Liver (tissue), 9 donors: Measurements from ENCODE around the gene PARD3B. TPM values are rescaled to one million over a fixed set of nuclear protein-coding genes. Genes with fewer than 3 reads are reported as not detected.

ENCODE experiments used
- DNase-seq: peaks from one replicate; pipeline ENCODE4 v3.0.0-alpha.2; 2017; ENCODE audit warnings: low spot score
- H3K27ac ChIP-seq, 2 donors: one replicate each; pipeline ENCODE4 v1.7.0; 2013; ENCODE audit warnings: inconsistent platforms in 2 of 2, low read length in 2 of 2, control low read depth in 1 of 2, low read depth in 1 of 2, mild to moderate bottlenecking in 1 of 2
- H3K27me3 ChIP-seq, 4 donors: one replicate each; pipeline versions ENCODE4 v1.6.1 to v1.7.0; 2013; ENCODE audit warnings: low read length in 3 of 4, inconsistent platforms in 1 of 4, mild to moderate bottlenecking in 1 of 4, moderate library complexity in 1 of 4; ENCODE audit not compliant: control insufficient read depth in 4 of 4, insufficient read depth in 4 of 4
- H3K36me3 ChIP-seq, 4 donors: one replicate each; pipeline versions ENCODE4 v1.6.1 to v1.7.0; 2013; ENCODE audit warnings: low read length in 3 of 4, mild to moderate bottlenecking in 3 of 4, low read depth in 1 of 4, moderate library complexity in 1 of 4; ENCODE audit not compliant: control insufficient read depth in 4 of 4, insufficient read depth in 3 of 4
- H3K4me1 ChIP-seq, 4 donors: one replicate each; pipeline versions ENCODE4 v1.6.1 to v1.7.0; 2013; ENCODE audit warnings: low read length in 3 of 4, mild to moderate bottlenecking in 3 of 4, moderate library complexity in 1 of 4; ENCODE audit not compliant: control insufficient read depth in 4 of 4, insufficient read depth in 4 of 4
- H3K4me3 ChIP-seq, 3 donors: one replicate each; pipeline versions ENCODE4 v1.6.1 to v1.7.0; 2013; ENCODE audit warnings: low read length in 3 of 3, control low read depth in 1 of 3, low read depth in 1 of 3, mild to moderate bottlenecking in 1 of 3
- H3K9ac ChIP-seq, 2 donors: one replicate each; pipeline ENCODE4 v1.7.0; 2013; ENCODE audit warnings: low read length in 2 of 2, mild to moderate bottlenecking in 2 of 2, moderate library complexity in 2 of 2, control low read depth in 1 of 2, low read depth in 1 of 2
- H3K9me3 ChIP-seq, 4 donors: one replicate each; pipeline versions ENCODE4 v1.6.1 to v1.7.0; 2013; ENCODE audit warnings: low read length in 3 of 4; ENCODE audit not compliant: control insufficient read depth in 4 of 4
- EGR1 ChIP-seq, 2 donors: IDR thresholded peaks; 2 replicates each; pipeline ENCODE4 v1.6.1; 2016 to 2018; ENCODE audit warnings: antibody characterized with exemption in 2 of 2, low read depth in 2 of 2
- FOXA1 ChIP-seq: IDR thresholded peaks from 2 replicates; pipeline ENCODE4 v1.6.1; 2016; ENCODE audit warnings: antibody characterized with exemption
- FOXA2 ChIP-seq: IDR thresholded peaks from 2 replicates; pipeline ENCODE4 v1.6.1; 2016; ENCODE audit warnings: antibody characterized with exemption
- GABPA ChIP-seq, 2 donors: IDR thresholded peaks in 1 of 2; conservative IDR thresholded peaks in 1 of 2; 2 replicates each; pipeline ENCODE4 v1.6.1; 2016; ENCODE audit warnings: antibody characterized with exemption in 2 of 2, mild to moderate bottlenecking in 1 of 2, moderate library complexity in 1 of 2
- HNF4A ChIP-seq, 2 donors: conservative IDR thresholded peaks; 2 replicates each; pipeline ENCODE4 v1.6.1; 2016; ENCODE audit warnings: antibody characterized with exemption in 2 of 2, mild to moderate bottlenecking in 2 of 2
- HNF4G ChIP-seq: IDR thresholded peaks from 2 replicates; pipeline ENCODE4 v1.6.1; 2016; ENCODE audit warnings: antibody characterized with exemption
- JUND ChIP-seq, 2 donors: IDR thresholded peaks; 2 replicates each; pipeline ENCODE4 v1.6.1; 2016; ENCODE audit warnings: antibody characterized with exemption in 2 of 2
- NR2F2 ChIP-seq: IDR thresholded peaks from 2 replicates; pipeline ENCODE4 v1.6.1; 2016; ENCODE audit warnings: antibody characterized with exemption
- RAD21 ChIP-seq, 2 donors: IDR thresholded peaks; 2 replicates each; pipeline ENCODE4 v1.6.1; 2016; ENCODE audit warnings: antibody characterized with exemption in 2 of 2, mild to moderate bottlenecking in 2 of 2
- RXRA ChIP-seq, 2 donors: IDR thresholded peaks; 2 replicates each; pipeline ENCODE4 v1.6.1; 2017 to 2018; ENCODE audit warnings: antibody characterized with exemption in 2 of 2, mild to moderate bottlenecking in 1 of 2
- SP1 ChIP-seq: IDR thresholded peaks from 2 replicates; pipeline ENCODE4 v1.6.1; 2018; ENCODE audit warnings: antibody characterized with exemption, mild to moderate bottlenecking
- TAF1 ChIP-seq: conservative IDR thresholded peaks from 2 replicates; pipeline ENCODE4 v1.6.1; 2016; ENCODE audit warnings: antibody characterized with exemption, mild to moderate bottlenecking
- YY1 ChIP-seq: IDR thresholded peaks from 2 replicates; pipeline ENCODE4 v1.6.1; 2016; ENCODE audit warnings: antibody characterized with exemption, mild to moderate bottlenecking
- WGBS: extraction: QIAGEN DNeasy Blood & Tissue Kit; methylation state at CpG from one replicate; pipeline ENCODE4 v1.1.7; 2013; 5-methylcytosine and 5-hydroxymethylcytosine counted together
- polyA plus RNA-seq, 2 donors: library from polyadenylated mRNA; stranded (reverse) in 1 of 2; unstranded in 1 of 2; fragments of 200-250 nt in 1 of 2; fragments of >200 nt in 1 of 2; fragmentation: Nextera tagmentation in 1 of 2; extraction: Ambion mirVana in 1 of 2; gene quantifications; one replicate each; pipeline versions ENCODE4 v1.2.1 to v1.2.3, GENCODE V29; 2013 to 2015
- total RNA-seq, 2 donors: library from RNA; depleted of rRNA; stranded (reverse); fragments of >200 nt; gene quantifications; one replicate each; pipeline ENCODE4 v1.2.3, GENCODE V29; 2014
- TF ChIP-seq, protein P1 (sequence below): IDR thresholded peaks from 2 replicates; pipeline ENCODE4 v1.6.1; 2016; ENCODE audit warnings: antibody characterized with exemption
- TF ChIP-seq, protein P2 (sequence below): IDR thresholded peaks from 2 replicates; pipeline ENCODE4 v1.6.1; 2016; ENCODE audit warnings: antibody characterized with exemption, mild to moderate bottlenecking
- TF ChIP-seq, protein P3 (sequence below): IDR thresholded peaks from 2 replicates; pipeline ENCODE4 v1.6.1; 2016; ENCODE audit warnings: antibody characterized with exemption
- TF ChIP-seq, protein P4 (sequence below): fragments of 150-350 bp; IDR thresholded peaks from 2 replicates; pipeline ENCODE4 v1.5.1; 2017; ENCODE audit warnings: improper control_type of control experiment, low read depth, low read length; ENCODE audit not compliant: missing input control
- TF ChIP-seq, protein P5 (sequence below): IDR thresholded peaks from 2 replicates; pipeline ENCODE4 v1.6.1; 2016; ENCODE audit warnings: antibody characterized with exemption
- donor health status: healthy.
- donor health status: healthy.
- donor health status: healthy.
- donor health status: healthy.
- donor health status: healthy.

The PARD3B gene
- total and polyA plus RNA-seq, 4 donors: 1.1 to 10.3 (median 3.7) TPM

- H3K9me3 ChIP-seq: no peaks in the 10 kb centered on the region
- no peak overlapping the region for H3K27ac ChIP-seq
- H3K36me3 ChIP-seq: no peaks in the 10 kb centered on the region
- DNase-seq: no peak
- TF ChIP-seq NR2F2 (no peak), HNF4A (conservative IDR thresholded peaks at IDR 0.05) (no peak), YY1 (no peak), JUND (IDR thresholded peaks at IDR 0.05) (no peak), HNF4G (no peak), FOXA2 (no peak), EGR1 (IDR thresholded peaks at IDR 0.05; ENCODE audit: low read depth in 2 of 2) (no peak), SP1 (no peak), FOXA1 (no peak), GABPA (IDR thresholded peaks at IDR 0.05 in 1 of 2, conservative IDR thresholded peaks at IDR 0.05 in 1 of 2) (no peak), RXRA (IDR thresholded peaks at IDR 0.05) (no peak), RAD21 (IDR thresholded peaks at IDR 0.05) (no peak), TAF1 (no peak)
- TF ChIP-seq, protein P1, sequence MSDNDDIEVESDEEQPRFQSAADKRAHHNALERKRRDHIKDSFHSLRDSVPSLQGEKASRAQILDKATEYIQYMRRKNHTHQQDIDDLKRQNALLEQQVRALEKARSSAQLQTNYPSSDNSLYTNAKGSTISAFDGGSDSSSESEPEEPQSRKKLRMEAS: no peak
- TF ChIP-seq, protein P2, sequence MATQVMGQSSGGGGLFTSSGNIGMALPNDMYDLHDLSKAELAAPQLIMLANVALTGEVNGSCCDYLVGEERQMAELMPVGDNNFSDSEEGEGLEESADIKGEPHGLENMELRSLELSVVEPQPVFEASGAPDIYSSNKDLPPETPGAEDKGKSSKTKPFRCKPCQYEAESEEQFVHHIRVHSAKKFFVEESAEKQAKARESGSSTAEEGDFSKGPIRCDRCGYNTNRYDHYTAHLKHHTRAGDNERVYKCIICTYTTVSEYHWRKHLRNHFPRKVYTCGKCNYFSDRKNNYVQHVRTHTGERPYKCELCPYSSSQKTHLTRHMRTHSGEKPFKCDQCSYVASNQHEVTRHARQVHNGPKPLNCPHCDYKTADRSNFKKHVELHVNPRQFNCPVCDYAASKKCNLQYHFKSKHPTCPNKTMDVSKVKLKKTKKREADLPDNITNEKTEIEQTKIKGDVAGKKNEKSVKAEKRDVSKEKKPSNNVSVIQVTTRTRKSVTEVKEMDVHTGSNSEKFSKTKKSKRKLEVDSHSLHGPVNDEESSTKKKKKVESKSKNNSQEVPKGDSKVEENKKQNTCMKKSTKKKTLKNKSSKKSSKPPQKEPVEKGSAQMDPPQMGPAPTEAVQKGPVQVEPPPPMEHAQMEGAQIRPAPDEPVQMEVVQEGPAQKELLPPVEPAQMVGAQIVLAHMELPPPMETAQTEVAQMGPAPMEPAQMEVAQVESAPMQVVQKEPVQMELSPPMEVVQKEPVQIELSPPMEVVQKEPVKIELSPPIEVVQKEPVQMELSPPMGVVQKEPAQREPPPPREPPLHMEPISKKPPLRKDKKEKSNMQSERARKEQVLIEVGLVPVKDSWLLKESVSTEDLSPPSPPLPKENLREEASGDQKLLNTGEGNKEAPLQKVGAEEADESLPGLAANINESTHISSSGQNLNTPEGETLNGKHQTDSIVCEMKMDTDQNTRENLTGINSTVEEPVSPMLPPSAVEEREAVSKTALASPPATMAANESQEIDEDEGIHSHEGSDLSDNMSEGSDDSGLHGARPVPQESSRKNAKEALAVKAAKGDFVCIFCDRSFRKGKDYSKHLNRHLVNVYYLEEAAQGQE: no peak
- TF ChIP-seq, protein P3, sequence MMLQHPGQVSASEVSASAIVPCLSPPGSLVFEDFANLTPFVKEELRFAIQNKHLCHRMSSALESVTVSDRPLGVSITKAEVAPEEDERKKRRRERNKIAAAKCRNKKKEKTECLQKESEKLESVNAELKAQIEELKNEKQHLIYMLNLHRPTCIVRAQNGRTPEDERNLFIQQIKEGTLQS: no peak
- TF ChIP-seq, protein P4, sequence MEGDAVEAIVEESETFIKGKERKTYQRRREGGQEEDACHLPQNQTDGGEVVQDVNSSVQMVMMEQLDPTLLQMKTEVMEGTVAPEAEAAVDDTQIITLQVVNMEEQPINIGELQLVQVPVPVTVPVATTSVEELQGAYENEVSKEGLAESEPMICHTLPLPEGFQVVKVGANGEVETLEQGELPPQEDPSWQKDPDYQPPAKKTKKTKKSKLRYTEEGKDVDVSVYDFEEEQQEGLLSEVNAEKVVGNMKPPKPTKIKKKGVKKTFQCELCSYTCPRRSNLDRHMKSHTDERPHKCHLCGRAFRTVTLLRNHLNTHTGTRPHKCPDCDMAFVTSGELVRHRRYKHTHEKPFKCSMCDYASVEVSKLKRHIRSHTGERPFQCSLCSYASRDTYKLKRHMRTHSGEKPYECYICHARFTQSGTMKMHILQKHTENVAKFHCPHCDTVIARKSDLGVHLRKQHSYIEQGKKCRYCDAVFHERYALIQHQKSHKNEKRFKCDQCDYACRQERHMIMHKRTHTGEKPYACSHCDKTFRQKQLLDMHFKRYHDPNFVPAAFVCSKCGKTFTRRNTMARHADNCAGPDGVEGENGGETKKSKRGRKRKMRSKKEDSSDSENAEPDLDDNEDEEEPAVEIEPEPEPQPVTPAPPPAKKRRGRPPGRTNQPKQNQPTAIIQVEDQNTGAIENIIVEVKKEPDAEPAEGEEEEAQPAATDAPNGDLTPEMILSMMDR: no peak
- TF ChIP-seq, protein P5, sequence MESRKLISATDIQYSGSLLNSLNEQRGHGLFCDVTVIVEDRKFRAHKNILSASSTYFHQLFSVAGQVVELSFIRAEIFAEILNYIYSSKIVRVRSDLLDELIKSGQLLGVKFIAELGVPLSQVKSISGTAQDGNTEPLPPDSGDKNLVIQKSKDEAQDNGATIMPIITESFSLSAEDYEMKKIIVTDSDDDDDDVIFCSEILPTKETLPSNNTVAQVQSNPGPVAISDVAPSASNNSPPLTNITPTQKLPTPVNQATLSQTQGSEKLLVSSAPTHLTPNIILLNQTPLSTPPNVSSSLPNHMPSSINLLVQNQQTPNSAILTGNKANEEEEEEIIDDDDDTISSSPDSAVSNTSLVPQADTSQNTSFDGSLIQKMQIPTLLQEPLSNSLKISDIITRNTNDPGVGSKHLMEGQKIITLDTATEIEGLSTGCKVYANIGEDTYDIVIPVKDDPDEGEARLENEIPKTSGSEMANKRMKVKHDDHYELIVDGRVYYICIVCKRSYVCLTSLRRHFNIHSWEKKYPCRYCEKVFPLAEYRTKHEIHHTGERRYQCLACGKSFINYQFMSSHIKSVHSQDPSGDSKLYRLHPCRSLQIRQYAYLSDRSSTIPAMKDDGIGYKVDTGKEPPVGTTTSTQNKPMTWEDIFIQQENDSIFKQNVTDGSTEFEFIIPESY: no peak
- H3K4me1 ChIP-seq: peaks cover 0 to 1% (median 0%) of the 10 kb centered on the region in 4 donors
- no peaks in the 10 kb centered on the region for H3K27me3 ChIP-seq
- H3K9ac ChIP-seq: no peak overlapping the region
- no peak overlapping the region for H3K4me3 ChIP-seq
- 61% methylated on average over 3 of the region's 3 CpGs for WGBS
Observed at GRCh38 chr2:204635478-204635877, 90.2 kb downstream of the PARD3B start.
